H1 (cell line): ENCODE results near the gene TRAPPC2L.

ENCODE experiments used
- CEBPB ChIP-seq: IDR thresholded peaks from 2 replicates; pipeline ENCODE4 v1.6.1; 2012; ENCODE audit warnings: low read depth, low read length
- EP300 ChIP-seq, 2 experiments: IDR thresholded peaks; 1 replicate in 1 of 2; 2 replicates in 1 of 2; pipeline ENCODE4 v1.6.1; 2011 to 2012; ENCODE audit warnings: low read depth in 2 of 2, low read length in 2 of 2, mild to moderate bottlenecking in 2 of 2, borderline replicate concordance in 1 of 2, inconsistent platforms in 1 of 2, moderate library complexity in 1 of 2
- EZH2 ChIP-seq: fragments of 200-600 bp; sonication (generic); IDR thresholded peaks from 2 replicates; pipeline ENCODE4 v1.7.1; 2012; ENCODE audit warnings: low read depth, mild to moderate bottlenecking, moderate library complexity, low read length, inconsistent platforms; ENCODE audit not compliant: severe bottlenecking
- NRF1 ChIP-seq: IDR thresholded peaks from 2 replicates; pipeline ENCODE4 v1.6.1; 2011; ENCODE audit warnings: mild to moderate bottlenecking, low read depth, low read length, improper control_type of control experiment
- SIN3A ChIP-seq, 2 experiments: IDR thresholded peaks in 1 of 2; conservative IDR thresholded peaks in 1 of 2; 2 replicates each; pipeline ENCODE4 v1.6.1; 2011 to 2012; ENCODE audit warnings: low read length in 2 of 2, improper control_type of control experiment in 1 of 2, low read depth in 1 of 2, mild to moderate bottlenecking in 1 of 2
- TBP ChIP-seq: IDR thresholded peaks from 2 replicates; pipeline ENCODE4 v1.6.1; 2011; ENCODE audit warnings: low read depth, low read length, improper control_type of control experiment
- TF ChIP-seq, protein P1 (sequence below), 3 experiments: IDR thresholded peaks; 1 replicate in 2 of 3; 2 replicates in 1 of 3; pipeline versions ENCODE4 v1.5.1 to v1.6.1; 2011; ENCODE audit warnings: low read length in 3 of 3, mild to moderate bottlenecking in 3 of 3, inconsistent platforms in 2 of 3, low read depth in 1 of 3, moderate library complexity in 1 of 3; ENCODE audit not compliant: insufficient read depth in 1 of 3; ENCODE audit errors: control extremely low read depth in 1 of 3

DNA sequence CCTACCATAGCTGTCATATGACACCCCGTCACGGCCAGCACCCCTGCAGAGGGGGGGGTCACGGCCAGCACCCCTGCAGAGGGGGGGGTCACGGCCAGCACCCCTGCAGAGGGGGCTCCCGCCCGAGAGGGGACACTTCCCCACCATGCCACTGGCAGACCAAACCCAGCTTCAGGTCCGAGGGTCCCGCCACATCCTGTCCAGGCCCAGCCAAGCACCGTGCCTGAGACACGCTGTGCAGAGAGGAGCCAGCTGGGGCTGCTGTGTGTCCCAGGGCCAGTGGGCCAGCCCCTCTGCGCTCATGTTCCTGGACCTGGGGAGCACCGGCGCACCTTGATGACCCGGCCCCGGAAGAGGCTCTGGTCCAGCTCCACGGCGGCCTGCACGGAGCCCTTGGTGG, 7.6 kb downstream of the TRAPPC2L start:
- TF ChIP-seq SIN3A (conservative IDR thresholded peaks at IDR 0.05 in 1 of 2, IDR thresholded peaks at IDR 0.05 in 1 of 2; ENCODE audit: low read depth in 1 of 2, low read length in 2 of 2): no peak
- TF ChIP-seq, protein P1, sequence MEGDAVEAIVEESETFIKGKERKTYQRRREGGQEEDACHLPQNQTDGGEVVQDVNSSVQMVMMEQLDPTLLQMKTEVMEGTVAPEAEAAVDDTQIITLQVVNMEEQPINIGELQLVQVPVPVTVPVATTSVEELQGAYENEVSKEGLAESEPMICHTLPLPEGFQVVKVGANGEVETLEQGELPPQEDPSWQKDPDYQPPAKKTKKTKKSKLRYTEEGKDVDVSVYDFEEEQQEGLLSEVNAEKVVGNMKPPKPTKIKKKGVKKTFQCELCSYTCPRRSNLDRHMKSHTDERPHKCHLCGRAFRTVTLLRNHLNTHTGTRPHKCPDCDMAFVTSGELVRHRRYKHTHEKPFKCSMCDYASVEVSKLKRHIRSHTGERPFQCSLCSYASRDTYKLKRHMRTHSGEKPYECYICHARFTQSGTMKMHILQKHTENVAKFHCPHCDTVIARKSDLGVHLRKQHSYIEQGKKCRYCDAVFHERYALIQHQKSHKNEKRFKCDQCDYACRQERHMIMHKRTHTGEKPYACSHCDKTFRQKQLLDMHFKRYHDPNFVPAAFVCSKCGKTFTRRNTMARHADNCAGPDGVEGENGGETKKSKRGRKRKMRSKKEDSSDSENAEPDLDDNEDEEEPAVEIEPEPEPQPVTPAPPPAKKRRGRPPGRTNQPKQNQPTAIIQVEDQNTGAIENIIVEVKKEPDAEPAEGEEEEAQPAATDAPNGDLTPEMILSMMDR (IDR thresholded peaks at IDR 0.05; ENCODE audit: control extremely low read depth in 1 of 3, insufficient read depth in 1 of 3, low read depth in 1 of 3, low read length in 3 of 3): no peak
- TF ChIP-seq CEBPB: no peak
- TF ChIP-seq EP300 (IDR thresholded peaks at IDR 0.05; ENCODE audit: borderline replicate concordance in 1 of 2, low read depth in 2 of 2, low read length in 2 of 2): no peak
- TF ChIP-seq TBP: no peak
- no peak for TF ChIP-seq EZH2
- TF ChIP-seq NRF1: no peak
